GM11168 (cell line): Measurements from ENCODE around the gene VWA3B.
"Not testable (repeated sequence)": the region's sequence is repeated elsewhere in the genome, so short reads cannot be mapped to it uniquely, and the experiment has no call there.

Experiments
- in situ Hi-C: fragments of 300-500 bp; cut with MboI; formaldehyde crosslinking; loops from one replicate; pipeline ENCODE4 v1.12.0; 2022; ENCODE audit warnings: low sequenced_read_pairs; ENCODE audit not compliant: unreplicated experiment

Gene VWA3B

GRCh38 chr2:98086491-98087446 lies at the start of gene VWA3B:
TSS of gene VWA3B (plus strand) at chr2:98087167. CDS start at chr2:98093093, 5,926 bp downstream.
- in situ Hi-C loops = no loop called here

GRCh38 chr2:98037206-98037605 lies 49.8 kb upstream of the VWA3B start:
- in situ Hi-C loops = loop anchor here (5.0 kb wide), 1 partner anchor 45 kb away; no protein-coding TSS in a partner anchor

GRCh38 chr2:98037666-98038336 lies 49.2 kb upstream of the VWA3B start:
- in situ Hi-C loops = loop anchor here (5.0 kb wide), 1 partner anchor 44 kb away; no protein-coding TSS in a partner anchor

GRCh38 chr2:98039085-98039756 lies 47.7 kb upstream of the VWA3B start:
- in situ Hi-C loops = loop anchor here (5.0 kb wide), 1 partner anchor 43 kb away; no protein-coding TSS in a partner anchor

- in situ Hi-C loops = no loop called here
These were observed 46.5 kb upstream of the VWA3B start for GRCh38 chr2:98040331-98040939.

GRCh38 chr2:98043101-98043500 lies 43.9 kb upstream of the VWA3B start:
- in situ Hi-C loops = no loop called here

GRCh38 chr2:98044730-98045129 lies 42.2 kb upstream of the VWA3B start:
- in situ Hi-C loops = not testable (repeated sequence)

GRCh38 chr2:98050070-98050469 lies 36.9 kb upstream of the VWA3B start:
- in situ Hi-C loops = no loop called here

- in situ Hi-C loops = no loop called here
These were observed 28.6 kb upstream of the VWA3B start for GRCh38 chr2:98058191-98058975.

GRCh38 chr2:98060277-98060676 lies 26.7 kb upstream of the VWA3B start:
- in situ Hi-C loops = no loop called here

- in situ Hi-C loops = no loop called here
These were observed 23.6 kb upstream of the VWA3B start for GRCh38 chr2:98063291-98063854.

- in situ Hi-C loops = no loop called here
These were observed 21.2 kb upstream of the VWA3B start for GRCh38 chr2:98065808-98066207.

GRCh38 chr2:98067160-98067559 lies 19.8 kb upstream of the VWA3B start:
- in situ Hi-C loops = no loop called here

GRCh38 chr2:98070081-98070480 lies 16.9 kb upstream of the VWA3B start:
- in situ Hi-C loops = no loop called here

- in situ Hi-C loops = no loop called here
These were observed 14.5 kb upstream of the VWA3B start for GRCh38 chr2:98072442-98072841.

GRCh38 chr2:98078701-98079100 lies 8.3 kb upstream of the VWA3B start:
- in situ Hi-C loops = no loop called here

- in situ Hi-C loops = loop anchor here (5.0 kb wide), 1 partner anchor 47 kb away; no protein-coding TSS in a partner anchor
These were observed 2.7 kb upstream of the VWA3B start for GRCh38 chr2:98084151-98084868.

GRCh38 chr2:98084869-98085238 lies 2.1 kb upstream of the VWA3B start:
- in situ Hi-C loops = loop anchor here (5.0 kb wide), 1 partner anchor 48 kb away; no protein-coding TSS in a partner anchor
